Activated naive CD8-positive, alpha-beta T cell treated with anti-CD3 and anti-CD28 coated beads, Interleukin-2, amount 10 ng/mL, durations not matched to agents 7 days and 5 days (primary cell): ENCODE data around the gene PXK. TPM values are rescaled to one million over a fixed set of nuclear protein-coding genes. Genes with fewer than 3 reads are reported as not detected.

Source experiments
- total RNA-seq, 2 experiments: library from RNA; stranded (reverse); gene quantifications; one replicate each; pipeline ENCODE4 v1.2.3, GENCODE V29; 2021

Gene PXK
- total RNA-seq, 2 experiments from 2014 or later, result 38.6 to 41.5 TPM

Other genes starting within 250 kb of the PXK start
- not detected for gene DNASE1L3, start 121.9 kb upstream of the PXK start, total RNA-seq
- gene ABHD6, start 95.1 kb upstream of the PXK start, total RNA-seq, result 1 to 10 TPM; 4.4 to 5.3 TPM
- gene RPP14, start 26.6 kb upstream of the PXK start, total RNA-seq, result 10 to 100 TPM; 13.9 to 14.4 TPM
- gene HTD2, start 26.4 kb upstream of the PXK start, total RNA-seq, result 1 to 10 TPM; 7.5 to 8.1 TPM
- 10 to 100 TPM; 47.8 to 51.2 TPM for gene PDHB, start 100.9 kb downstream of the PXK start, total RNA-seq
- 10 to 100 TPM in 1 of 2 experiments, 1 to 10 TPM in 1; 9.7 to 10.0 TPM for gene KCTD6, start 159.2 kb downstream of the PXK start, total RNA-seq
- gene ACOX2, start 204.3 kb downstream of the PXK start, total RNA-seq, result not detected
- not detected for gene FAM107A, start 244.5 kb downstream of the PXK start, total RNA-seq